ENCODE results near the gene DNAJB9.

DNAJB9 gene

DNA sequence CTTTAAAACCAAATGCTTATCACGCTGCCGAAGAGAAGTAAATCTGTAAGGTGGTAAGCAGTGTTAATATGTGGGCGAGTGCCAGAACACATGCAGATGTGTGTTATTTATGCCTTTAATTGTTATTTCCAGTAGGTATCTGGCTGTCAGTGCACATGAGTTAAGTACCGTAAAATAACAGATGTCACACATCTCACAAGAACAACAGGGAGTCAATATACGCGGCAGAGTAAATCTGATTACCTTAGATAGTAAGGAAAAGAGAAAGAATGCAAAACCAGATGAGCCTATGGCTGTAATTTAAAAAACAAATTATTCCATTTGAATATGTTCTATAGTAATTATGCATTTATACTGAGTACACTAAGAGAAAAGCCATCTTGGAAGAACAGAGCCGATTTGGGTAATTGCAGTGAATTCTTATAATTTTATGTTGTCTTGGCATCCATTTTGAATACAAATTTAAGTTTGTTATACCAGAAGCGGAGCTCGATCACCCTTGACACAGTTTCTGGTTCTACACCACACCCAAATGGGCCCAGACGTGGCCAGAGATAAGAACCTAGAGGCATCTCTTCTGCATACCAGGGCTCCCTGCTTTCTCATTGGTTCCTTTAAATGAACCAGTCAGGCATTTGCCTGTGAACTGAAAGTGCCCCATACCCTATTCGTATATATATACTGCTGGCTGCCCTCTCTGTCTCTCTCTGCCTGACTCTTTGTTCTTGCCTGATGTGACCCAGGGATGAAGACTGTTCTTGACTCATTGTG is 34.8 kb downstream of the DNAJB9 start:
- H3K9ac ChIP-seq (ENCODE audit: low read length in 2 of 2), result no peak overlapping the region
- H3K4me1 ChIP-seq (ENCODE audit: control insufficient read depth, insufficient read depth, low read length), result no peaks in the 10 kb centered on the region
- no peaks in the 10 kb centered on the region for H3K36me3 ChIP-seq (ENCODE audit: control insufficient read depth in 2 of 2, insufficient read depth in 2 of 2, low read length in 2 of 2)
- H3K27me3 ChIP-seq (ENCODE audit: control insufficient read depth in 1 of 2, insufficient read depth in 2 of 2, low read length in 2 of 2), result no peaks in the 10 kb centered on the region
- H3K9me3 ChIP-seq (ENCODE audit: control insufficient read depth in 2 of 2, low read length in 2 of 2), result no peaks in the 10 kb centered on the region
- no peak overlapping the region for H3K27ac ChIP-seq (ENCODE audit: low read length)
- H3K4me3 ChIP-seq (ENCODE audit: low read length in 2 of 2), result no peak overlapping the region

GRCh38 chr7:108605559-108606201 is 36.0 kb downstream of the DNAJB9 start:
- no peak overlapping the region for H3K4me3 ChIP-seq (ENCODE audit: low read length in 2 of 2)
- no peak overlapping the region for H3K9ac ChIP-seq (ENCODE audit: low read length in 2 of 2)
- H3K27ac ChIP-seq (ENCODE audit: low read length), result no peak overlapping the region
- no peaks in the 10 kb centered on the region for H3K36me3 ChIP-seq (ENCODE audit: control insufficient read depth in 2 of 2, insufficient read depth in 2 of 2, low read length in 2 of 2)
- H3K27me3 ChIP-seq (ENCODE audit: control insufficient read depth in 1 of 2, insufficient read depth in 2 of 2, low read length in 2 of 2), result no peaks in the 10 kb centered on the region
- H3K4me1 ChIP-seq (ENCODE audit: control insufficient read depth, insufficient read depth, low read length), result no peaks in the 10 kb centered on the region
- H3K9me3 ChIP-seq (ENCODE audit: control insufficient read depth in 2 of 2, low read length in 2 of 2), result no peaks in the 10 kb centered on the region

GRCh38 chr7:108609643-108610042 is 40.0 kb downstream of the DNAJB9 start:
- H3K9ac ChIP-seq (ENCODE audit: low read length in 2 of 2), result no peak overlapping the region
- no peaks in the 10 kb centered on the region for H3K4me1 ChIP-seq (ENCODE audit: control insufficient read depth, insufficient read depth, low read length)
- H3K27ac ChIP-seq (ENCODE audit: low read length), result no peak overlapping the region
- no peaks in the 10 kb centered on the region for H3K27me3 ChIP-seq (ENCODE audit: control insufficient read depth in 1 of 2, insufficient read depth in 2 of 2, low read length in 2 of 2)
- no peaks in the 10 kb centered on the region for H3K9me3 ChIP-seq (ENCODE audit: control insufficient read depth in 2 of 2, low read length in 2 of 2)
- no peaks in the 10 kb centered on the region for H3K36me3 ChIP-seq (ENCODE audit: control insufficient read depth in 2 of 2, insufficient read depth in 2 of 2, low read length in 2 of 2)
- no peak overlapping the region for H3K4me3 ChIP-seq (ENCODE audit: low read length in 2 of 2)

- Histone ChIP-seq H3K27ac (ENCODE audit: low read length) (no peak overlapping the region), H3K36me3 (ENCODE audit: control insufficient read depth in 2 of 2, insufficient read depth in 2 of 2, low read length in 2 of 2) (no peaks in the 10 kb centered on the region), H3K27me3 (ENCODE audit: control insufficient read depth in 1 of 2, insufficient read depth in 2 of 2, low read length in 2 of 2) (no peaks in the 10 kb centered on the region), H3K4me1 (ENCODE audit: control insufficient read depth, insufficient read depth, low read length) (no peaks in the 10 kb centered on the region), H3K4me3 (ENCODE audit: low read length in 2 of 2) (no peak overlapping the region), H3K9ac (ENCODE audit: low read length in 2 of 2) (no peak overlapping the region), H3K9me3 (ENCODE audit: control insufficient read depth in 2 of 2, low read length in 2 of 2) (no peaks in the 10 kb centered on the region)
Measured at GRCh38 chr7:108611268-108611667, 41.6 kb downstream of the DNAJB9 start.

GRCh38 chr7:108613147-108613948 is 43.7 kb downstream of the DNAJB9 start:
- H3K9ac ChIP-seq (ENCODE audit: low read length in 2 of 2), result no peak overlapping the region
- H3K27me3 ChIP-seq (ENCODE audit: control insufficient read depth in 1 of 2, insufficient read depth in 2 of 2, low read length in 2 of 2), result no peaks in the 10 kb centered on the region
- H3K9me3 ChIP-seq (ENCODE audit: control insufficient read depth in 2 of 2, low read length in 2 of 2), result no peaks in the 10 kb centered on the region
- no peaks in the 10 kb centered on the region for H3K36me3 ChIP-seq (ENCODE audit: control insufficient read depth in 2 of 2, insufficient read depth in 2 of 2, low read length in 2 of 2)
- H3K27ac ChIP-seq (ENCODE audit: low read length), result no peak overlapping the region
- H3K4me3 ChIP-seq (ENCODE audit: low read length in 2 of 2), result no peak overlapping the region
- no peaks in the 10 kb centered on the region for H3K4me1 ChIP-seq (ENCODE audit: control insufficient read depth, insufficient read depth, low read length)

DNA sequence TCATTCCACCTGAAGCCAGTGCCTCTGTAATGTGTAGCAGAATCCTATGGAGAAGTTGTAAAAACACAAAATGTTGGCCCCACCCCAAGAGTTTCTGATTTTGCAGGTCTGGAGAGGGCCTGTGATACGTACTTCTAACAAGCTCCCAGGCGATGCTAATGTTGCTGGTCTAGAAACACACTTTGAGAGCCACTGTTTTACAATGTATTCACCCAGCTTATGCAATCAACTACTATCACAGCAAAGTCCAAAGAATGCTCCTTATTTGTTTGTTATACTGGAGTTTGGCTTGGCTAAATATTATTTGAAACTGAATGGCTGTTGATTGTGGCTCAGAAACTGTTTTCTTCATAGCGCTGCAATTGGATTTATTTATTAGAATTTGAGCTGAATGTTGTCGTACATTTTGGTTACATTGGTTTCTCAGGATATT is 44.3 kb downstream of the DNAJB9 start:
- Histone ChIP-seq H3K27ac (ENCODE audit: low read length) (no peak overlapping the region), H3K9ac (ENCODE audit: low read length in 2 of 2) (no peak overlapping the region), H3K9me3 (ENCODE audit: control insufficient read depth in 2 of 2, low read length in 2 of 2) (no peaks in the 10 kb centered on the region), H3K4me1 (ENCODE audit: control insufficient read depth, insufficient read depth, low read length) (no peaks in the 10 kb centered on the region), H3K27me3 (ENCODE audit: control insufficient read depth in 1 of 2, insufficient read depth in 2 of 2, low read length in 2 of 2) (no peaks in the 10 kb centered on the region), H3K36me3 (ENCODE audit: control insufficient read depth in 2 of 2, insufficient read depth in 2 of 2, low read length in 2 of 2) (no peaks in the 10 kb centered on the region), H3K4me3 (ENCODE audit: low read length in 2 of 2) (no peak overlapping the region)

- Histone ChIP-seq H3K36me3 (ENCODE audit: control insufficient read depth in 2 of 2, insufficient read depth in 2 of 2, low read length in 2 of 2) (no peaks in the 10 kb centered on the region), H3K4me3 (ENCODE audit: low read length in 2 of 2) (no peak overlapping the region), H3K9ac (ENCODE audit: low read length in 2 of 2) (no peak overlapping the region), H3K4me1 (ENCODE audit: control insufficient read depth, insufficient read depth, low read length) (no peaks in the 10 kb centered on the region), H3K9me3 (ENCODE audit: control insufficient read depth in 2 of 2, low read length in 2 of 2) (no peaks in the 10 kb centered on the region), H3K27me3 (ENCODE audit: control insufficient read depth in 1 of 2, insufficient read depth in 2 of 2, low read length in 2 of 2) (no peaks in the 10 kb centered on the region), H3K27ac (ENCODE audit: low read length) (no peak overlapping the region)
Measured at GRCh38 chr7:108614896-108615295, 45.2 kb downstream of the DNAJB9 start.

GRCh38 chr7:108618056-108618455 is 48.4 kb downstream of the DNAJB9 start:
- Histone ChIP-seq H3K4me1 (ENCODE audit: control insufficient read depth, insufficient read depth, low read length) (no peaks in the 10 kb centered on the region), H3K36me3 (ENCODE audit: control insufficient read depth in 2 of 2, insufficient read depth in 2 of 2, low read length in 2 of 2) (no peaks in the 10 kb centered on the region), H3K27me3 (ENCODE audit: control insufficient read depth in 1 of 2, insufficient read depth in 2 of 2, low read length in 2 of 2) (no peaks in the 10 kb centered on the region), H3K4me3 (ENCODE audit: low read length in 2 of 2) (no peak overlapping the region), H3K27ac (ENCODE audit: low read length) (no peak overlapping the region), H3K9me3 (ENCODE audit: control insufficient read depth in 2 of 2, low read length in 2 of 2) (no peaks in the 10 kb centered on the region), H3K9ac (ENCODE audit: low read length in 2 of 2) (no peak overlapping the region)

- H3K27me3 ChIP-seq (ENCODE audit: control insufficient read depth in 1 of 2, insufficient read depth in 2 of 2, low read length in 2 of 2), result no peaks in the 10 kb centered on the region
- no peaks in the 10 kb centered on the region for H3K9me3 ChIP-seq (ENCODE audit: control insufficient read depth in 2 of 2, low read length in 2 of 2)
- no peaks in the 10 kb centered on the region for H3K36me3 ChIP-seq (ENCODE audit: control insufficient read depth in 2 of 2, insufficient read depth in 2 of 2, low read length in 2 of 2)
- no peak overlapping the region for H3K27ac ChIP-seq (ENCODE audit: low read length)
- H3K4me3 ChIP-seq (ENCODE audit: low read length in 2 of 2), result no peak overlapping the region
- H3K4me1 ChIP-seq (ENCODE audit: control insufficient read depth, insufficient read depth, low read length), result no peaks in the 10 kb centered on the region
- H3K9ac ChIP-seq (ENCODE audit: low read length in 2 of 2), result no peak overlapping the region
Measured at GRCh38 chr7:108623220-108623619, 53.5 kb downstream of the DNAJB9 start.
